ENCODE data around the gene CDC25C. TPM values are rescaled to one million over a fixed set of nuclear protein-coding genes. Genes with fewer than 3 reads are reported as not detected.

Gene CDC25C
- total and polyA plus RNA-seq, 9 of the 15 experiments (the other 6 are each of a cell fraction or from before 2014, with no cell fraction given): 19.1 to 63.7 (median 31.9) TPM

DNA sequence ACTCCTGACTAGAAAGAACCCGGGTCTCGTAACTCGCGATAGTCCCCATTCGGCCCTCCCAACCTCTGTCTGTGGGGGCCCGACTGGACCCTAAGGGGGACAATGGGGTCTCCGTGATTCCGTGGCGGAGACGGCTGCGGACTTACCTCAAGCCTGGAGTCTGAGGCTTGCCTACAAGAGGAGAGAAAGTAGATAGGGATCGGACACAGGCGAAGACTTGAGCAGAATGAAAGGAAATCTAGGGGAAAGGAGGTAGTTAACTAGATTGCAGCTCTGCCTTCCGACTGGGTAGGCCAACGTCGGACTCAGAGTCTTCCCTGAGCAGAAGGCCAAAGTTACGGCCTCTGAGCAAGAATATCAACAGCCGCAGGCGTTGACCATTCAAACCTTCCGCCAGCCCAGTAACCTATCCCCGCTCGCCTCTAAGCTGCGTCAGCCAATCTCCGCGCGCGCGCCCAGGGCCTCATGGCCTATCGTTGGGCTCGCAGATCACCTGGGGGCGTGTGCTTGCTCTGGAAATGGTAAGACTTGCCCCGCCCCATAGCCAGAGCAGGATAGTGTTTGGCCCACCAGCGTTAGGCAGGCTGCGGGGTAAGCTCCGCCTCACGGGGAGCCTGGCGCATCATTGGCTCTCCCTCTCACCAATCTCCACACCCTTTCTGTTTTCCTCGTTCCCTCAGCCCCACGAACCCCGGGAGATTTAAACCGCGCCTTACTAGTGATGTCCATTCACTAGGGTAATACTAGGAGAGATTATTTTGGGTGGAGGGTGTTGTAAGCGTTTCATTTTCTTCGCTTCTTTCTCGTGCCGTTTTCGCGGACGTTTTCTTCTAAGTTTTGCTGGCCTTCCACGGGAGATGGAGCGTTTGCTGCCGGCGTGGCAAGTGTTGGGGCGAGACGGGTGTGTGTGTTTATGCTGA lies at the start of gene CDC25C (continued):
- TF ChIP-seq, protein P1, sequence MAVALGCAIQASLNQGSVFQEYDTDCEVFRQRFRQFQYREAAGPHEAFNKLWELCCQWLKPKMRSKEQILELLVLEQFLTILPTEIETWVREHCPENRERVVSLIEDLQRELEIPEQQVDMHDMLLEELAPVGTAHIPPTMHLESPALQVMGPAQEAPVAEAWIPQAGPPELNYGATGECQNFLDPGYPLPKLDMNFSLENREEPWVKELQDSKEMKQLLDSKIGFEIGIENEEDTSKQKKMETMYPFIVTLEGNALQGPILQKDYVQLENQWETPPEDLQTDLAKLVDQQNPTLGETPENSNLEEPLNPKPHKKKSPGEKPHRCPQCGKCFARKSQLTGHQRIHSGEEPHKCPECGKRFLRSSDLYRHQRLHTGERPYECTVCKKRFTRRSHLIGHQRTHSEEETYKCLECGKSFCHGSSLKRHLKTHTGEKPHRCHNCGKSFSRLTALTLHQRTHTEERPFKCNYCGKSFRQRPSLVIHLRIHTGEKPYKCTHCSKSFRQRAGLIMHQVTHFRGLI (CRISPR knock-in tag; IDR thresholded peaks at IDR 0.05): no peak
- no peak for TF ChIP-seq NR2C2 (CRISPR knock-in tag; IDR thresholded peaks at IDR 0.05)
- peak; percentile 46; the same call in 1 of the 2 replicates for TF ChIP-seq NR2C2 (tag; IDR thresholded peaks at IDR 0.05)
- TF ChIP-seq XRCC4 (IDR thresholded peaks at IDR 0.05; ENCODE audit: extremely low read depth, insufficient read depth, insufficient read length): no peak
- TF ChIP-seq TARDBP (IDR thresholded peaks at IDR 0.05): no peak
- TF ChIP-seq CHD4 (IDR thresholded peaks at IDR 0.05; ENCODE audit: insufficient read depth, insufficient replicate concordance, low read depth, low read length, poor library complexity, severe bottlenecking): no peak
- no peak for TF ChIP-seq SMAD2 (IDR thresholded peaks at IDR 0.05; ENCODE audit: low read depth, low read length)
- no peak for TF ChIP-seq SIX5 (IDR thresholded peaks at IDR 0.05; ENCODE audit: borderline replicate concordance in 1 of 2, insufficient read depth in 1 of 2, low read depth in 1 of 2, low read length in 2 of 2)
- TF ChIP-seq STAT5A (IDR thresholded peaks at IDR 0.05; ENCODE audit: borderline replicate concordance, low read length): no peak
- peak; percentile 82 for TF ChIP-seq POLR2AphosphoS5 (IDR thresholded peaks at IDR 0.05; ENCODE audit: control insufficient read depth, insufficient read depth, low read depth, low read length)
- TF ChIP-seq NRF1 (conservative IDR thresholded peaks at IDR 0.05 in 1 of 2, IDR thresholded peaks at IDR 0.05 in 1 of 2): peak; percentile 93 to 95
- TF ChIP-seq, protein P2, sequence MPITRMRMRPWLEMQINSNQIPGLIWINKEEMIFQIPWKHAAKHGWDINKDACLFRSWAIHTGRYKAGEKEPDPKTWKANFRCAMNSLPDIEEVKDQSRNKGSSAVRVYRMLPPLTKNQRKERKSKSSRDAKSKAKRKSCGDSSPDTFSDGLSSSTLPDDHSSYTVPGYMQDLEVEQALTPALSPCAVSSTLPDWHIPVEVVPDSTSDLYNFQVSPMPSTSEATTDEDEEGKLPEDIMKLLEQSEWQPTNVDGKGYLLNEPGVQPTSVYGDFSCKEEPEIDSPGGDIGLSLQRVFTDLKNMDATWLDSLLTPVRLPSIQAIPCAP (CRISPR knock-in tag; IDR thresholded peaks at IDR 0.05; ENCODE audit: borderline replicate concordance): no peak
- no peak for TF ChIP-seq SRF (CRISPR knock-in tag; IDR thresholded peaks at IDR 0.05)
- TF ChIP-seq SMC3 (conservative IDR thresholded peaks at IDR 0.05; ENCODE audit: insufficient read depth, low read depth, low read length): no peak
- peak; percentile 87 for TF ChIP-seq SIN3B (IDR thresholded peaks at IDR 0.05; ENCODE audit: low read depth)
- TF ChIP-seq, protein P3, sequence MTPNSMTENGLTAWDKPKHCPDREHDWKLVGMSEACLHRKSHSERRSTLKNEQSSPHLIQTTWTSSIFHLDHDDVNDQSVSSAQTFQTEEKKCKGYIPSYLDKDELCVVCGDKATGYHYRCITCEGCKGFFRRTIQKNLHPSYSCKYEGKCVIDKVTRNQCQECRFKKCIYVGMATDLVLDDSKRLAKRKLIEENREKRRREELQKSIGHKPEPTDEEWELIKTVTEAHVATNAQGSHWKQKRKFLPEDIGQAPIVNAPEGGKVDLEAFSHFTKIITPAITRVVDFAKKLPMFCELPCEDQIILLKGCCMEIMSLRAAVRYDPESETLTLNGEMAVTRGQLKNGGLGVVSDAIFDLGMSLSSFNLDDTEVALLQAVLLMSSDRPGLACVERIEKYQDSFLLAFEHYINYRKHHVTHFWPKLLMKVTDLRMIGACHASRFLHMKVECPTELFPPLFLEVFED (CRISPR knock-in tag; conservative IDR thresholded peaks at IDR 0.05): 0 out of 2 replicates have a peak, but pooled peaks have one; percentile 44
- TF ChIP-seq TBP (optimal IDR thresholded peaks at IDR 0.05; ENCODE audit: low read depth, low read length): peak; percentile 91
- TF ChIP-seq, protein P4, sequence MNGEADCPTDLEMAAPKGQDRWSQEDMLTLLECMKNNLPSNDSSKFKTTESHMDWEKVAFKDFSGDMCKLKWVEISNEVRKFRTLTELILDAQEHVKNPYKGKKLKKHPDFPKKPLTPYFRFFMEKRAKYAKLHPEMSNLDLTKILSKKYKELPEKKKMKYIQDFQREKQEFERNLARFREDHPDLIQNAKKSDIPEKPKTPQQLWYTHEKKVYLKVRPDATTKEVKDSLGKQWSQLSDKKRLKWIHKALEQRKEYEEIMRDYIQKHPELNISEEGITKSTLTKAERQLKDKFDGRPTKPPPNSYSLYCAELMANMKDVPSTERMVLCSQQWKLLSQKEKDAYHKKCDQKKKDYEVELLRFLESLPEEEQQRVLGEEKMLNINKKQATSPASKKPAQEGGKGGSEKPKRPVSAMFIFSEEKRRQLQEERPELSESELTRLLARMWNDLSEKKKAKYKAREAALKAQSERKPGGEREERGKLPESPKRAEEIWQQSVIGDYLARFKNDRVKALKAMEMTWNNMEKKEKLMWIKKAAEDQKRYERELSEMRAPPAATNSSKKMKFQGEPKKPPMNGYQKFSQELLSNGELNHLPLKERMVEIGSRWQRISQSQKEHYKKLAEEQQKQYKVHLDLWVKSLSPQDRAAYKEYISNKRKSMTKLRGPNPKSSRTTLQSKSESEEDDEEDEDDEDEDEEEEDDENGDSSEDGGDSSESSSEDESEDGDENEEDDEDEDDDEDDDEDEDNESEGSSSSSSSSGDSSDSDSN (IDR thresholded peaks at IDR 0.05; ENCODE audit: borderline replicate concordance in 1 of 2, low read depth in 2 of 2, low read length in 2 of 2): no peak
- no peak for TF ChIP-seq ZKSCAN1 (IDR thresholded peaks at IDR 0.05; ENCODE audit: low read depth, low read length)
- TF ChIP-seq RCOR1 (IDR thresholded peaks at IDR 0.05; ENCODE audit: borderline replicate concordance in 1 of 2, low read depth in 2 of 2, low read length in 2 of 2): no peak; a peak in 1 of 4 replicates
- no peak for TF ChIP-seq ZNF134 (CRISPR knock-in tag; conservative IDR thresholded peaks at IDR 0.05)

All from K562 (cell line).